Ovary (tissue), 3 donors: ENCODE data around the gene CLEC17A.

Experiments used
- CTCF ChIP-seq, 3 donors: fragments of 450-650 bp in 2 of 3; fragments of 200-600 bp in 1 of 3; IDR thresholded peaks; one replicate each; pipeline versions ENCODE4 v1.5.1 to v1.8.0; 2016 to 2022; ENCODE audit warnings: antibody characterized with exemption in 3 of 3, mild to moderate bottlenecking in 1 of 3
- EP300 ChIP-seq: sonication (generic); formaldehyde crosslinking; IDR thresholded peaks from one replicate; pipeline ENCODE4 v1.6.1; 2017; ENCODE audit warnings: antibody characterized with exemption
- POLR2A ChIP-seq: fragments of 450-650 bp; IDR thresholded peaks from one replicate; pipeline ENCODE4 v1.6.1; 2017; ENCODE audit warnings: antibody characterized with exemption, mild to moderate bottlenecking, moderate library complexity
- donor health status: DM: no; HTN: no; CAD: no.

GRCh38 chr19:14567079-14567478 is 15.8 kb upstream of the CLEC17A start:
- TF ChIP-seq EP300 (no peak), CTCF (IDR thresholded peaks at IDR 0.05) (no peak), POLR2A (no peak)
